Keratinocyte (primary cell): ENCODE measurements around the gene ZFP62.

ENCODE experiments used
- CTCF ChIP-seq, 3 experiments: IDR thresholded peaks in 1 of 3; conservative IDR thresholded peaks in 1 of 3; optimal IDR thresholded peaks in 1 of 3; 2 replicates in 2 of 3; 3 replicates in 1 of 3; pipeline versions ENCODE3 to v1.5.1; 2011; ENCODE audit warnings: low read length in 3 of 3, mild to moderate bottlenecking in 3 of 3, moderate library complexity in 2 of 3, control low read depth in 1 of 3, inconsistent platforms in 1 of 3; ENCODE audit not compliant: insufficient read depth in 2 of 3; ENCODE audit errors: extremely low read depth in 1 of 3
- EZH2 ChIP-seq: IDR thresholded peaks from one replicate; pipeline ENCODE4 v1.6.1; 2012; ENCODE audit warnings: inconsistent platforms, mild to moderate bottlenecking, low read length, moderate library complexity

GRCh38 chr5:180869587-180869986, 8.5 kb upstream of the ZFP62 start:
- no peak for TF ChIP-seq CTCF (optimal IDR thresholded peaks at IDR 0.05 in 1 of 3, IDR thresholded peaks at IDR 0.05 in 1 of 3, conservative IDR thresholded peaks at IDR 0.05 in 1 of 3; ENCODE audit: extremely low read depth in 1 of 3, insufficient read depth in 2 of 3, low read length in 3 of 3)
- no peak for TF ChIP-seq EZH2
